Upper lobe of right lung (tissue), 1 donor: ENCODE results near the gene HPCAL4. TPM values are rescaled to one million over a fixed set of nuclear protein-coding genes. Genes with fewer than 3 reads are reported as not detected.
A peak's percentile ranks its signal among the peaks of the same experiment; 100 is the strongest.

ENCODE experiments used
- ATAC-seq: fragments of 200-7000 bp; cut with Tn5 transposase; one replicate; pipeline ENCODE4 v1.9.1; 2020; ENCODE audit warnings: mild to moderate bottlenecking, moderate library complexity
- DNase-seq: peaks from one replicate; pipeline ENCODE4 v3.0.0-alpha.2; 2020
- H3K27ac ChIP-seq: fragments of 200-600 bp; one replicate; pipeline ENCODE4 v1.8.0; 2022
- H3K27me3 ChIP-seq: fragments of 200-600 bp; one replicate; pipeline ENCODE4 v1.8.0; 2022; ENCODE audit warnings: mild to moderate bottlenecking
- H3K36me3 ChIP-seq: fragments of 200-600 bp; one replicate; pipeline ENCODE4 v1.8.0; 2022
- H3K4me1 ChIP-seq: fragments of 200-600 bp; one replicate; pipeline ENCODE4 v1.8.0; 2022
- H3K4me3 ChIP-seq: fragments of 200-600 bp; one replicate; pipeline ENCODE4 v1.8.0; 2022; ENCODE audit warnings: mild to moderate bottlenecking
- H3K9me3 ChIP-seq: fragments of 200-600 bp; one replicate; pipeline ENCODE4 v1.8.0; 2022
- intact Hi-C: fragments of 100-400 bp; cut with DNase I; formaldehyde crosslinking; loops from one replicate; pipeline ENCODE4 v1.11.0; 2022
- total RNA-seq: library from RNA; stranded (reverse); fragmentation: NEBNext Ultra II Directional; extraction: Animal tissue kit (Norgen Biotek cat#: 25700); gene quantifications from one replicate; pipeline ENCODE4 v1.2.1, GENCODE V29; 2021
- TF ChIP-seq, protein P1 (sequence below): fragments of 200-600 bp; IDR thresholded peaks from one replicate; pipeline ENCODE4 v1.8.0; 2022; ENCODE audit warnings: antibody characterized with exemption
- donor health status: DM: no; HTN: yes; CAD: no; lungs with severe emphysema.

HPCAL4 gene
- total RNA-seq, 1 donor from 2014 or later: 0.09 TPM

DNA sequence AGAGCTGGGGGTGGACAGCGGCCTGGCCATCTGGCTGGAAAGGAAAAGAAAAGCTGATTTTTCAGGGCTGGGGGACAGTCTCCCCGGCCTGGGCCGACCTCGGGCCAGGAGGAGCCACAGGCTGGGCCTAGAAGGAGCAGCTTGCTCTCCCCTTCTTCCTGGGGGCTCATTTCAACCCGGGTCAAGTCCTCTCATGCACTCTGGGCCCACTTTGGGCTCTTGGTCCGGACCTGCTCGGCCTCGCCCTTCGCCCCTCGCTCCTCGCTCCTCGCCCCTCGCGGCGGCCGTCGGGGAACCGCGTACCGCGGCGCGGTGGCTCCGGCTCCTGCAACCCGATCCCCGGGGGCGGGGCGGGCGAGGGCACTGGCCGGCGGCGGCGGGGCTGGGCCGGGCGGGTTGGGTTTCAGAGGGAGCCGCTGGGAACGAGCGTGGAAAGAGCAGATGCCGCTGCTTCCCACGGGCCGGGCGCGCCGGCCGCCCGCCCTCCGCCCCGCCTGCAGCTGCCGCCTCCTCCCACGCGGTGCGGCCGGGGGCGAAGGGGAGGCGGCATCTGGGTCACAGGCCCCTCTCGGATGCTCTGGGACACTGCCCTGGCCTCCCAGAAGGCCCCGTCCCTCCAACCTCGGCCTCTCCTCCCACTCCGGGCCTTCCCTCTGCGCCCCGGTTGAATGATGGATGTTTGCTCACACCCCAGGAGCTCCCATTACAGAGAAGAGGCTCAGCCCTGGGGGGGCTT lies 58.4 kb downstream of the HPCAL4 start:
- Histone ChIP-seq H3K27me3 (no peaks in the 10 kb centered on the region), H3K36me3 (peaks cover 25% of the 10 kb centered on the region), H3K9me3 (no peaks in the 10 kb centered on the region), H3K27ac (peak overlapping the region; percentile 51), H3K4me1 (no peaks in the 10 kb centered on the region), H3K4me3 (peak overlapping the region; percentile 16)
- peak; percentile 81 for ATAC-seq
- peak; percentile 79 for DNase-seq
- TF ChIP-seq, protein P1, sequence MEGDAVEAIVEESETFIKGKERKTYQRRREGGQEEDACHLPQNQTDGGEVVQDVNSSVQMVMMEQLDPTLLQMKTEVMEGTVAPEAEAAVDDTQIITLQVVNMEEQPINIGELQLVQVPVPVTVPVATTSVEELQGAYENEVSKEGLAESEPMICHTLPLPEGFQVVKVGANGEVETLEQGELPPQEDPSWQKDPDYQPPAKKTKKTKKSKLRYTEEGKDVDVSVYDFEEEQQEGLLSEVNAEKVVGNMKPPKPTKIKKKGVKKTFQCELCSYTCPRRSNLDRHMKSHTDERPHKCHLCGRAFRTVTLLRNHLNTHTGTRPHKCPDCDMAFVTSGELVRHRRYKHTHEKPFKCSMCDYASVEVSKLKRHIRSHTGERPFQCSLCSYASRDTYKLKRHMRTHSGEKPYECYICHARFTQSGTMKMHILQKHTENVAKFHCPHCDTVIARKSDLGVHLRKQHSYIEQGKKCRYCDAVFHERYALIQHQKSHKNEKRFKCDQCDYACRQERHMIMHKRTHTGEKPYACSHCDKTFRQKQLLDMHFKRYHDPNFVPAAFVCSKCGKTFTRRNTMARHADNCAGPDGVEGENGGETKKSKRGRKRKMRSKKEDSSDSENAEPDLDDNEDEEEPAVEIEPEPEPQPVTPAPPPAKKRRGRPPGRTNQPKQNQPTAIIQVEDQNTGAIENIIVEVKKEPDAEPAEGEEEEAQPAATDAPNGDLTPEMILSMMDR: no peak
- intact Hi-C loops: no loop called here

DNA sequence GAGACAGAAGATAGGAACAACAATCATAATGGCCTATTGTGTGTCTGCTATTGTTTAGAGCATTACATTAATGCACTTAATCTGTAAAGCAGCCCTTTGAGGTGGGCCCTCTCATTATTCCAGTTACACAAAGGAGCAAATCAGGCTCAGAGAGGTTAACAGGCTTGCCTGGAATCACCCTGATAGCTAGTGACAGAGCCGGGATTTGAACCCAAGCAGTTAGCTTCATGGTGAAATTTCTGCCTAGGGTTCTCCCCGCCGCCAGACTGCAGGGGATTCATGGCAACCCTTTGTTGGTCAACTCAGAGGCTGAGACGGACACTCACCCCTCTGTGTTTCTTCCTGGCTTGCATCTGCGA lies 58.9 kb downstream of the HPCAL4 start:
- TF ChIP-seq, protein P1: no peak
- no peak for ATAC-seq
- no peaks in the 10 kb centered on the region for H3K9me3 ChIP-seq
- peak overlapping the region; percentile 16 for H3K4me3 ChIP-seq
- intact Hi-C loops: no loop called here
- no peaks in the 10 kb centered on the region for H3K27me3 ChIP-seq
- H3K36me3 ChIP-seq: peaks cover 25% of the 10 kb centered on the region
- H3K4me1 ChIP-seq: no peaks in the 10 kb centered on the region
- peak overlapping the region; percentile 51 for H3K27ac ChIP-seq
- DNase-seq: no peak

DNA sequence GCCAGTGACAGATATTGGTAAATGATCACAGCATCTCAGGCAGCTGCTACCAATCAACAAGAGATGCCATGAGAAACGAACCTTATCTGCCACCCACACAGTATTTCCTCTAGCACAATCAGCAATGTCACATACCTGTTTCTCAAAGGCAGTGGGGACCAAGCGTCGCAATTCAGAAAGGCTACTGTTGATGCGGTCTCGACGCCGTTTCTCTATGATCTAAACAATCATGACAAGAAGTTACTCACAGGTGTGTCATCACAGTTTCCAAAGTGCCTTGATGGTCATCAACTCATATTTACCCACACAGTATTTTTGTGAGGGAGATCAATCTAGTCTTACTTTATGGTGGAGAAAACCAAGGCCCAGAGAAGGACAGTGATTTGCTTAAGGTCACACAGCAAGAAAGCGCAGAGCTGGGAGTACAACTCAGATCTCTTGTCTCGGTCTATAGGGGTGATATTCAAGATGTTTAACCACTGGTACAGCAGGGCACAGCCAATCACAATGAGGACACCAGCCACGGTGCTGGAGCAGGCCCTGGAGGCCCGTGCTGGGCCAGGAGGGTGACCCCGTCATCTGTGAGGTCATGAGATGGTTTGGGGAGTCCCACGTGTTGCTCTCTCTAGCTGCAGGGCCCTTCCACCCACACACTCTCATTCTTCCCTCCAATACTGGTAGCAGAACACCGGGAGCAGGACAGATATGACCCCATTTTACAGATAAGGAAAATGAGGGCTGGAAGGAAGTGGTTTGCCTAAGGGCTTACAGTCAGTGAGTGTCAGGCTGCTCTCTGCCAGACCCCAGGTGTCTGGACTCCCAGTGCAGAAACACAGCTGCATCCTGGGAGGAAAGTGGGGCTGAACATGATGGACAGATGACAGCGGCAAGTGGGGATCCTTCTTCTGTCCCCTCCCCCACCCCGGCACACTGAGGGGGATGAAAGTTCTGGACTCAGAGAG lies 59.6 kb downstream of the HPCAL4 start:
- intact Hi-C loops: no loop called here
- ATAC-seq (no peak), DNase-seq (no peak)
- H3K9me3 ChIP-seq: no peaks in the 10 kb centered on the region
- H3K4me1 ChIP-seq: no peaks in the 10 kb centered on the region
- TF ChIP-seq, protein P1: no peak
- peaks cover 25% of the 10 kb centered on the region for H3K36me3 ChIP-seq
- H3K4me3 ChIP-seq: peak overlapping the region; percentile 16
- H3K27me3 ChIP-seq: no peaks in the 10 kb centered on the region
- H3K27ac ChIP-seq: peak overlapping the region; percentile 51

DNA sequence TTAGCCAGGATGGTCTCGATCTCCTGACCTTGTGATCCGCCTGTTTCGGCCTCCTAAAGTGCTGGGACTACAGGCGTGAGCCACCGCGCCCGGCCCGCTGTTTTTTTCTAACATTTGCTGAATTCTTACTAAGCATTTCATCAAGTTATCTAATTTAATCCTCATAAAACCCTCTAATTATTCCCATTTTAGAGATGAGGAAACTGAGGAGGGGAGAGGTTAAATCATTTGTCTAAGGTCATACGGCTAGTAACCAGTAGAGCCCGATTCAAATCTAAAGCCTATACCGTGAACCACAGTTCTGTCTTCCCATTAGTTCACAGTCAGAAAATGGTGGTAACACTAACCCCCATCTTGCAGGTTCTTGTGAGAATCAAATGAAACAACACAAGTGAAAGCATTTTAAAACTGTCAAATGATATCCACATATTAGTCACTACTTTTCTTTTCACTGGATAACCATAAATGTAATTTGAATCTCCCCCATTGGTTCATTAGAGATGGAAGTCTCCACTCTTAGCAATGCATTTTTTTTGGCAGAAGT lies 62.4 kb downstream of the HPCAL4 start:
- Histone ChIP-seq H3K9me3 (no peaks in the 10 kb centered on the region), H3K27me3 (no peaks in the 10 kb centered on the region), H3K36me3 (peaks cover 25% of the 10 kb centered on the region), H3K27ac (no peak overlapping the region), H3K4me3 (no peak overlapping the region), H3K4me1 (peaks cover 9% of the 10 kb centered on the region)
- TF ChIP-seq, protein P1: no peak
- ATAC-seq (no peak), DNase-seq (no peak)
- intact Hi-C loops: no loop called here

Other genes with a start within 250 kb of the HPCAL4 start
- 0.29 TPM for gene BMP8A, start 199.8 kb downstream of the HPCAL4 start, total RNA-seq
- gene PABPC4, start 114.6 kb downstream of the HPCAL4 start, total RNA-seq: 199 TPM
- 17.7 TPM for gene HEYL, start 51.8 kb downstream of the HPCAL4 start, total RNA-seq
- gene NT5C1A, start 19.3 kb downstream of the HPCAL4 start, total RNA-seq: 0.49 TPM
- gene PPIE, start 47.4 kb upstream of the HPCAL4 start, total RNA-seq: 36.5 TPM
- gene OXCT2, start 79.9 kb upstream of the HPCAL4 start, total RNA-seq: 0.43 TPM
- gene BMP8B, start 97.4 kb upstream of the HPCAL4 start, total RNA-seq: 2.7 TPM
- gene TRIT1, start 192.1 kb upstream of the HPCAL4 start, total RNA-seq: 13.1 TPM
- 3.6 TPM for gene MYCL, start 210.5 kb upstream of the HPCAL4 start, total RNA-seq